Endothelial cell of umbilical vein (primary cell): Measurements from ENCODE around the gene CACNA1C. TPM values are rescaled to one million over a fixed set of nuclear protein-coding genes. Genes with fewer than 3 reads are reported as not detected.
"Not testable (repeated sequence)": the region's sequence is repeated elsewhere in the genome, so short reads cannot be mapped to it uniquely, and the experiment has no call there.

ENCODE experiments used
- BruUV-seq: library from RNA; stranded (reverse); fragments of 400-500 nt; replicated peaks from 2 replicates; lab custom pipeline; 2021; lab: Mats Ljungman, UMichigan
- CTCF ChIA-PET: fragments of 300-600, 350-600 bp; sonication (Branson Sonifier 250); formaldehyde crosslinking; loops from one replicate; lab custom pipeline; 2021; ENCODE audit warnings: antibody characterized with exemption, inconsistent platforms; lab: Charles Lee
- POLR2A ChIA-PET: fragments of 300-600, 350-600 bp; sonication (Branson Sonifier 250); formaldehyde crosslinking; loops from one replicate; lab custom pipeline; 2021; ENCODE audit warnings: antibody characterized with exemption, inconsistent platforms; lab: Charles Lee
- DNase-seq: peaks from one replicate; pipeline ENCODE4 v3.0.0-alpha.2; 2011; ENCODE audit warnings: low read depth, low spot score
- FAIRE-seq: peaks from 2 replicates; lab custom pipeline; 2011; peaks lifted over from hg19 to GRCh38; lab: Jason Lieb, UNC
- H2AFZ ChIP-seq: 2 replicates; pipeline ENCODE4 v1.6.0; 2012; ENCODE audit warnings: low read depth, low read length, control low read depth, inconsistent platforms
- H3K27ac ChIP-seq: 2 replicates; pipeline ENCODE4 v1.5.1; 2011; ENCODE audit warnings: low read depth, mild to moderate bottlenecking, control low read depth, low read length, moderate library complexity; ENCODE audit not compliant: insufficient read depth
- H3K27me3 ChIP-seq, 2 experiments: 2 replicates each; pipeline versions ENCODE4 v1.6.0 to v1.6.1; 2011; ENCODE audit warnings: low read length in 2 of 2, mixed read lengths in 1 of 2; ENCODE audit not compliant: control insufficient read depth in 2 of 2, insufficient read depth in 2 of 2
- H3K36me3 ChIP-seq, 2 experiments: 2 replicates in 1 of 2; 3 replicates in 1 of 2; pipeline ENCODE4 v1.5.1; 2011; ENCODE audit warnings: low read length in 2 of 2, mild to moderate bottlenecking in 1 of 2, moderate library complexity in 1 of 2; ENCODE audit not compliant: control insufficient read depth in 2 of 2, insufficient read depth in 2 of 2; ENCODE audit errors: extremely low read depth in 1 of 2
- H3K4me1 ChIP-seq: 3 replicates; pipeline ENCODE4 v1.5.1; 2011; ENCODE audit warnings: mild to moderate bottlenecking, low read length; ENCODE audit not compliant: control insufficient read depth, insufficient read depth; ENCODE audit errors: extremely low read depth
- H3K4me2 ChIP-seq: 2 replicates; pipeline ENCODE4 v1.6.1; 2011; ENCODE audit warnings: low read length, control low read depth, mixed read lengths; ENCODE audit not compliant: insufficient read depth
- H3K4me3 ChIP-seq, 3 experiments: fragments of 200-600 bp in 1 of 3; sonication (generic), shearing (Covaris generic) in 1 of 3; replicated peaks in 1 of 3; 2 replicates each; pipeline ENCODE4 v1.5.1; 2011 to 2016; ENCODE audit warnings: control low read depth in 3 of 3, low read length in 3 of 3, mild to moderate bottlenecking in 2 of 3, inconsistent platforms in 1 of 3, low read depth in 1 of 3, moderate library complexity in 1 of 3; ENCODE audit not compliant: insufficient read depth in 1 of 3
- H3K79me2 ChIP-seq: 2 replicates; pipeline ENCODE4 v1.6.0; 2012; ENCODE audit warnings: low read length, inconsistent platforms; ENCODE audit not compliant: control insufficient read depth, insufficient read depth
- H3K9ac ChIP-seq: replicated peaks from 2 replicates; pipeline ENCODE3; 2011; ENCODE audit warnings: low read length, control low read depth; ENCODE audit not compliant: insufficient read depth; ENCODE audit errors: extremely low read depth
- H3K9me1 ChIP-seq: replicated peaks from 3 replicates; pipeline ENCODE4 v1.6.0; 2011; ENCODE audit warnings: mild to moderate bottlenecking, low read length; ENCODE audit not compliant: control insufficient read depth, insufficient read depth; ENCODE audit errors: extremely low read depth
- H3K9me3 ChIP-seq: replicated peaks from 2 replicates; pipeline ENCODE4 v1.5.1; 2012; ENCODE audit warnings: low read length, inconsistent platforms; ENCODE audit not compliant: control insufficient read depth, insufficient read depth
- H4K20me1 ChIP-seq: replicated peaks from 2 replicates; pipeline ENCODE3; 2011; ENCODE audit warnings: mild to moderate bottlenecking, low read length; ENCODE audit not compliant: control insufficient read depth, insufficient read depth; ENCODE audit errors: extremely low read depth
- EZH2 ChIP-seq: IDR thresholded peaks from 2 replicates; pipeline ENCODE4 v1.6.1; 2012; ENCODE audit warnings: borderline replicate concordance, low read depth, mild to moderate bottlenecking, moderate library complexity, low read length, inconsistent platforms; ENCODE audit not compliant: severe bottlenecking
- FOS ChIP-seq: IDR thresholded peaks from 2 replicates; pipeline ENCODE4 v1.6.1; 2011; ENCODE audit warnings: mild to moderate bottlenecking, low read length, moderate library complexity, borderline replicate concordance; ENCODE audit not compliant: insufficient read depth
- GATA2 ChIP-seq: IDR thresholded peaks from 2 replicates; pipeline ENCODE4 v1.7.0; 2011; ENCODE audit warnings: low read depth, mild to moderate bottlenecking, moderate library complexity, mixed read lengths, low read length; ENCODE audit not compliant: insufficient read length, insufficient read depth
- JUN ChIP-seq: IDR thresholded peaks from 2 replicates; pipeline ENCODE4 v1.6.1; 2011; ENCODE audit warnings: borderline replicate concordance, low read depth; ENCODE audit not compliant: insufficient read length, insufficient read depth
- POLR2AphosphoS5 ChIP-seq: IDR thresholded peaks from 2 replicates; pipeline ENCODE4 v1.6.1; 2012; ENCODE audit warnings: low read depth, mild to moderate bottlenecking, control low read depth, low read length, moderate library complexity; ENCODE audit not compliant: insufficient read depth
- dilution Hi-C: fragments of 300-500 bp; cut with MboI; formaldehyde crosslinking; loops from one replicate; pipeline ENCODE4 v1.15.0; 2019; ENCODE audit warnings: low sequenced_read_pairs; ENCODE audit not compliant: extremely low pct_ligation_motif_present
- intact Hi-C: fragments of 100-400 bp; cut with micrococcal nuclease; formaldehyde crosslinking; loops from one replicate; pipeline ENCODE4 v1.10.0; 2022
- polyA plus RNA-seq, 4 experiments: library from polyadenylated mRNA; depleted of rRNA in 3 of 4; stranded (reverse) in 3 of 4; unstranded in 1 of 4; fragments of >200 nt; gene quantifications; 2 replicates each; pipeline versions ENCODE4 v1.2.1 to v1.2.3, GENCODE V29; 2011 to 2012; ENCODE audit warnings: missing spikeins in 1 of 4
- total RNA-seq: library from RNA; stranded (reverse); gene quantifications from 2 replicates; pipeline ENCODE4 v1.2.3, GENCODE V29; 2021
- TF ChIP-seq, protein P1 (sequence below): IDR thresholded peaks from 2 replicates; pipeline ENCODE4 v1.6.1; 2011; ENCODE audit not compliant: insufficient read depth, insufficient read length

Gene CACNA1C
- total and polyA plus RNA-seq, 2 donors (not counting 3 experiments of a cell fraction or from before 2014, with no cell fraction given) = not detected

DNA sequence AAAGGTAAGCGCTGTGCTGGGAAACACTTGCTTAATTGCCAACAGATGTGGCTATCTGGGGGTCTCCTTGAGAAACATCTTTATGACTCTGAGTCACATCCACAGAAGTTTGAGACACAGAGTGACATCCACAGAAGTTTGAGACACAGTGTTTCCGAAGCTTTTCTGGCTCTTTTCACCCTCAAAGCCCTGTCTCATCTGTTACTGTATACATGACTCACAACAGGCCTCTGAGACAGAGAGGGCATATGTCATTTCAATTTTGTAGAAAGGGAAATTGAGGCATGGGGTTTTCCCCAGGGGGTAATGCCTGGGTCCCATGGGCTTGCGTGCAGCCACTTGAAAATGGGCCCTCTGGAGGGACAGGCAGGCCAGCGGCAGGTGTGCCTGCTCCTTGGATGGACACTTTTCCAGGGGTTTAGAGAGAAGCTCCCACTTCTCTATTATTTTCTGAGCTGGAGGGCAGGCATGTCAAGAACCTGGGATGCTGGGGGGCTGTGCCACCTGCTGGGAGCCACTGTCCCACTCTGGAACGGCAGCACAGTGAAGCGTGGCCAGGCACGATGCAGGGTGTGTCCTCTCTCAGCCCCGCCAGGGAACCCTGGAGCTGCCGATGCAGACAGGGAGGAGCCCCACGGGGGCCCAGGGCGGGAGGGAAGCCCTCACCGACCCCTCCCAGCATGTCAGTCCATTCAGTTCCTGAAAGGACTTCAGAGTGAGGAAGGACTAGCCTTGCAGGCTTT, 630.7 kb downstream of the CACNA1C start:
- no peak overlapping the region for H3K4me2 ChIP-seq
- no peak overlapping the region for H3K27ac ChIP-seq
- H3K4me1 ChIP-seq = no peaks in the 10 kb centered on the region
- H3K27me3 ChIP-seq = no peaks in the 10 kb centered on the region
- TF ChIP-seq, protein P1, sequence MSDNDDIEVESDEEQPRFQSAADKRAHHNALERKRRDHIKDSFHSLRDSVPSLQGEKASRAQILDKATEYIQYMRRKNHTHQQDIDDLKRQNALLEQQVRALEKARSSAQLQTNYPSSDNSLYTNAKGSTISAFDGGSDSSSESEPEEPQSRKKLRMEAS = no peak
- TF ChIP-seq JUN (no peak), FOS (no peak), POLR2AphosphoS5 (no peak), GATA2 (no peak), EZH2 (no peak)
- H4K20me1 ChIP-seq = no peaks in the 10 kb centered on the region
- no peaks in the 10 kb centered on the region for H3K79me2 ChIP-seq
- intact Hi-C loops (loop anchor here (2.0 kb wide), 1 partner anchor 101 kb away; no protein-coding TSS in a partner anchor), dilution Hi-C loops (no loop called here)
- DNase-seq (no peak), FAIRE-seq (no peak)
- ChIA-PET CTCF (interaction anchor here (0.8 to 2.6 kb wide), 18 partner anchors 8 to 1023 kb away, joined by 3 to 36 read pairs (median 4); partner anchors contain the start of gene ITFG2), POLR2A (no interaction called here)
- no TSS peak for BruUV-seq
- H3K9ac ChIP-seq = no peak overlapping the region
- H3K9me3 ChIP-seq = no peaks in the 10 kb centered on the region
- no peaks in the 10 kb centered on the region for H3K36me3 ChIP-seq
- H3K4me3 ChIP-seq = no peak overlapping the region
- H3K9me1 ChIP-seq = no peaks in the 10 kb centered on the region
- no peak overlapping the region for H2AFZ ChIP-seq

DNA sequence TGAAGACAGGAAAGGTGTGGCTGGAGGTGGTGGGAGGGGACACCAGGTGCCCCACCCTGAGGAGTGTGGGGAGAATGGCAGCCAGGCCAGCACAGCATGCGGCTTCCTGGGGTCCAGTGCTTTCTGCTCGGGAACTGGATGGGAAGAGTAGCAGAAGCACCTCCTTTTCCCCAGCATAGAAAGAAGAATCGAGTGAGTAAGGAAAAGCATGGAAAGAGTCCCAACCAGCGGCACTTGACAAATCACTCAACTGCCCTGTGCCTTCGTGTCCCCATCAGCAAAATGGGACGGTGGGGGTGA, 631.2 kb downstream of the CACNA1C start:
- H3K79me2 ChIP-seq, POLR2A ChIA-PET, BruUV-seq: not testable (repeated sequence)

DNA sequence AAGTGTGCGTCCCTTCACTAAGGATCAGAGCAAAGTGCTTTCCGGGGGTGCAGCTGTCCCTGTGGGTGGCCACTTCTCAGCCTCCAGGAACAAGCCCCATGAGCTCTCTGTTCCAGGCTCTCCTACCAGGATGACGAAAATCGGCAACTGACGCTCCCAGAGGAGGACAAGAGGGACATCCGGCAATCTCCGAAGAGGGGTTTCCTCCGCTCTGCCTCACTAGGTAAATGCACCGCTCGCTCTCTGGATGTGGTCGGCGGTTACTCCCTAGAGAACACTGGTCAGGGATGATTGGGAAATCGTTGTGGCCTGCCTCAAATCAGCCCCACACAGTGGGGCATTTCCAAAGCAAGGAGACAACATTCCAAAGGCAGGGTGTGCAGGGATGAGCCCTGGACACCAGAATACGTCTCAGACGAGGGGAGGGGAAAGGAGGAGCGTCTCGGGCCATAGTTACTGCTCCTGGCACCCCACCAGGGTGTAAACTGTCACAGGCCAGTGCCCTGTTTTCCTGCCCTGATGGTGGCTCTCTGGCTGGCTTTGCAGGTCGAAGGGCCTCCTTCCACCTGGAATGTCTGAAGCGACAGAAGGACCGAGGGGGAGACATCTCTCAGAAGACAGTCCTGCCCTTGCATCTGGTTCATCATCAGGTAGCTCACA, 633.0 kb downstream of the CACNA1C start:
- H2AFZ ChIP-seq, H3K79me2 ChIP-seq, H3K4me1 ChIP-seq, FAIRE-seq, H3K27me3 ChIP-seq, BruUV-seq, H3K9me1 ChIP-seq, H3K36me3 ChIP-seq, intact Hi-C loops, CTCF ChIA-PET, POLR2A ChIA-PET, DNase-seq, H3K4me2 ChIP-seq, H3K4me3 ChIP-seq, dilution Hi-C loops, H4K20me1 ChIP-seq, H3K9ac ChIP-seq, H3K27ac ChIP-seq, H3K9me3 ChIP-seq: not testable (repeated sequence)

More for the DNA sequence above, 631.2 kb downstream of the CACNA1C start:
- DNase-seq, H3K9ac ChIP-seq, H3K4me2 ChIP-seq, H3K9me1 ChIP-seq, H3K27ac ChIP-seq, H3K9me3 ChIP-seq, FAIRE-seq, H3K4me1 ChIP-seq, dilution Hi-C loops, intact Hi-C loops, H3K4me3 ChIP-seq, H2AFZ ChIP-seq, H3K27me3 ChIP-seq, H4K20me1 ChIP-seq, H3K36me3 ChIP-seq: not testable (repeated sequence)
- CTCF ChIA-PET = interaction anchor here (1.1 to 2.6 kb wide), 5 partner anchors 43 to 1022 kb away, joined by 3 to 36 read pairs (median 5); no protein-coding TSS in a partner anchor
